AG09309 (cell line): ENCODE results near the gene CCND1.

Experiments used
- DNase-seq: peaks from one replicate; pipeline ENCODE4 v3.0.0-alpha.2; 2010; ENCODE audit warnings: low read depth
- H3K4me3 ChIP-seq: 2 replicates; pipeline ENCODE4 v1.5.1; 2011; ENCODE audit warnings: mild to moderate bottlenecking, low read depth, low read length, moderate library complexity; ENCODE audit not compliant: control insufficient read depth
- CTCF ChIP-seq: IDR thresholded peaks from 2 replicates; pipeline ENCODE4 v1.5.1; 2011; ENCODE audit warnings: mild to moderate bottlenecking, low read depth, low read length, inconsistent platforms; ENCODE audit not compliant: insufficient read depth, control insufficient read depth; ENCODE audit errors: missing control alignments

CCND1 gene

GRCh38 chr11:69661413-69661715, 20.4 kb downstream of the CCND1 start:
- DNase-seq = no peak
- no peak for TF ChIP-seq CTCF
- H3K4me3 ChIP-seq = no peak overlapping the region

- TF ChIP-seq CTCF = peak; percentile 24
- no peak overlapping the region for H3K4me3 ChIP-seq
- no peak for DNase-seq
These were observed 21.2 kb downstream of the CCND1 start for GRCh38 chr11:69662021-69662698.

- no peak overlapping the region for H3K4me3 ChIP-seq
- no peak for TF ChIP-seq CTCF
- DNase-seq = no peak
These were observed 21.9 kb downstream of the CCND1 start for GRCh38 chr11:69662806-69663205.

DNA sequence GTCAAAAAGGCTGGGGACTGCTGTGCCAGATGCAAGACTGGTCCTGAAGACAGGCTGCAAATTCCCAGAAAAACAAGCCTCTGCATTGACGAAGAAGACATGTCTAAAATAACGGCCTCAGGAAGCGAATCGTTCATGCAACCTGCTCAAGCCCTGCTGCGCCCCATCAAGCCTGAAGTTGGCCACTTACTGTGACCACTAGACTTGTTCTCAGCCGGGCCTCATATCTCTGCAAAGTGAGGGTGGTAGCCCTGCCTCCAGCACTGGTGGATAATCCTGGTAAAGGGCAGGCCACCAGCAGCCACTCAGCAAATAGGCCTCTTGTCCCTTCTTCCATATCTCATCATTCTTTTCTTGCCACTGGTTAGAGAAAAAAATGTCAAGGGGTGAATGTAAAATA, 22.4 kb downstream of the CCND1 start:
- no peak for DNase-seq
- TF ChIP-seq CTCF = no peak
- no peak overlapping the region for H3K4me3 ChIP-seq

DNA sequence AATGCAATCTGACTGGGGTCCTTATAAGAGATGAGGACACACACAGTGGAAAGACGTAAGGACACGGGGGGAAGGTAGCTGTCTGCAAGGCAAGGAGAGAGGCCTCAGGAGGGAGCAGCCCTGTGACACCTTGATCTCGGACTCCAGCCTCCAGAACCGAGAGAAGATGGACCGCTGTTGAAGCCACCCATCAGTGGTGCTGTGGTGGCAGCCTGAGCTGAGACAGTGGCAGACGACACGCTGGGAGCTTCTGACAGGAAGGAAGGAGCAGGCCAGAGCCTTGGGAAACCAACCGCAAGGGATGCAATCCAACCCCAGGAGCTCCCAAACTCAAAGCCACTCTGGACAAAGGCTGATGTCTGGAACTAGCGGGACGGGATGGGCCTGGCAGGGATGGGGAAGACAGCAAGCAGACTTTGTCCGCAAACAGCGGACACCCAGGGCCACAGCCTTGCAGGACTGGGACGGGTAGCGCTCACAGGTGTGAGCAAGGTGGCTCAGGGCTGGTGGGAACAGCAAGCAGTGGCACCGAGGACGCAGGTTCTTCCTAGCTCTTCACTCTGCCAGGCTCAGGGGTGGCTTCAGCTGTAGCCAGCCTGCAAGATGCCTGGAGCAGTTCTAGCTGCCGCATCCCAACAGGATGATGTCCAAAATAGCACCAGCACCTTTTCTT, 23.3 kb downstream of the CCND1 start:
- TF ChIP-seq CTCF = no peak
- DNase-seq = no peak
- H3K4me3 ChIP-seq = no peak overlapping the region

- no peak for DNase-seq
- TF ChIP-seq CTCF = no peak
- no peak overlapping the region for H3K4me3 ChIP-seq
These were observed 23.9 kb downstream of the CCND1 start for GRCh38 chr11:69664901-69665300.
